Trophoblast cell (in vitro differentiated cells and primary cell): ENCODE results near the gene IL36B.

Experiments used
- DNase-seq, 2 donors: peaks; one replicate each; pipeline ENCODE4 v3.0.0-alpha.2; 2016
- H2AFZ ChIP-seq: 2 replicates; pipeline ENCODE4 v1.6.1; 2013; ENCODE audit warnings: low read length, moderate library complexity, mild to moderate bottlenecking; ENCODE audit not compliant: insufficient read depth, poor library complexity
- H2AK5ac ChIP-seq: 2 replicates; pipeline ENCODE4 v1.6.1; 2013; ENCODE audit warnings: mild to moderate bottlenecking, low read length
- H2BK120ac ChIP-seq: 2 replicates; pipeline ENCODE4 v1.6.1; 2013; ENCODE audit warnings: low read length, mild to moderate bottlenecking, moderate library complexity; ENCODE audit not compliant: insufficient read depth, poor library complexity
- H2BK12ac ChIP-seq: 2 replicates; pipeline ENCODE4 v1.6.1; 2013; ENCODE audit warnings: mild to moderate bottlenecking, low read length, moderate library complexity
- H2BK5ac ChIP-seq: 2 replicates; pipeline ENCODE4 v1.6.1; 2013; ENCODE audit warnings: low read length, low read depth, moderate library complexity, mild to moderate bottlenecking; ENCODE audit not compliant: poor library complexity
- H3K14ac ChIP-seq: 2 replicates; pipeline ENCODE4 v1.6.1; 2013; ENCODE audit warnings: mild to moderate bottlenecking, low read length
- H3K18ac ChIP-seq: 2 replicates; pipeline ENCODE4 v1.6.1; 2013; ENCODE audit warnings: mild to moderate bottlenecking, low read length
- H3K23ac ChIP-seq: 2 replicates; pipeline ENCODE4 v1.6.1; 2013; ENCODE audit warnings: low read length
- H3K27ac ChIP-seq: 2 replicates; pipeline ENCODE4 v1.5.1; 2013; ENCODE audit warnings: low read depth, mild to moderate bottlenecking, inconsistent platforms, low read length, moderate library complexity
- H3K27me3 ChIP-seq: 2 replicates; pipeline ENCODE4 v1.6.1; 2013; ENCODE audit warnings: inconsistent platforms, mild to moderate bottlenecking, low read length, moderate library complexity; ENCODE audit not compliant: insufficient read depth
- H3K36me3 ChIP-seq, 2 experiments: 1 replicate in 1 of 2; 2 replicates in 1 of 2; pipeline ENCODE4 v1.6.1; 2013; ENCODE audit warnings: low read length in 2 of 2, mild to moderate bottlenecking in 2 of 2, moderate library complexity in 1 of 2; ENCODE audit not compliant: insufficient read depth in 2 of 2, control insufficient read depth in 1 of 2
- H3K4ac ChIP-seq: 2 replicates; pipeline ENCODE4 v1.6.1; 2013; ENCODE audit warnings: low read depth, mild to moderate bottlenecking, low read length, moderate library complexity
- H3K4me1 ChIP-seq, 2 experiments: 1 replicate in 1 of 2; 2 replicates in 1 of 2; pipeline ENCODE4 v1.6.1; 2013; ENCODE audit warnings: low read length in 2 of 2, mild to moderate bottlenecking in 2 of 2, moderate library complexity in 1 of 2; ENCODE audit not compliant: insufficient read depth in 2 of 2, control insufficient read depth in 1 of 2
- H3K4me2 ChIP-seq: 2 replicates; pipeline ENCODE4 v1.6.1; 2013; ENCODE audit warnings: inconsistent platforms, mild to moderate bottlenecking, low read length, moderate library complexity
- H3K4me3 ChIP-seq: 2 replicates; pipeline ENCODE4 v1.5.1; 2013; ENCODE audit warnings: mild to moderate bottlenecking, low read depth, low read length, inconsistent platforms
- H3K79me1 ChIP-seq: one replicate; pipeline ENCODE4 v1.6.1; 2013; ENCODE audit warnings: low read length
- H3K79me2 ChIP-seq: 2 replicates; pipeline ENCODE4 v1.6.1; 2013; ENCODE audit warnings: low read length, mild to moderate bottlenecking; ENCODE audit not compliant: control insufficient read depth, insufficient read depth, poor library complexity
- H3K9ac ChIP-seq: 2 replicates; pipeline ENCODE4 v1.6.1; 2013; ENCODE audit warnings: mild to moderate bottlenecking, low read length
- H3K9me3 ChIP-seq: 2 replicates; pipeline ENCODE4 v1.6.1; 2013; ENCODE audit warnings: low read depth, mild to moderate bottlenecking, control low read depth, inconsistent platforms, low read length; ENCODE audit not compliant: insufficient read depth
- H4K12ac ChIP-seq: 2 replicates; pipeline ENCODE4 v1.6.1; 2013; ENCODE audit warnings: low read depth, mild to moderate bottlenecking, low read length, moderate library complexity
- H4K8ac ChIP-seq: 2 replicates; pipeline ENCODE4 v1.6.1; 2013; ENCODE audit warnings: low read depth, mild to moderate bottlenecking, low read length, moderate library complexity
- H4K91ac ChIP-seq: one replicate; pipeline ENCODE4 v1.6.1; 2013; ENCODE audit warnings: low read depth, mild to moderate bottlenecking, low read length, moderate library complexity
- WGBS: extraction: QIAGEN DNeasy Blood & Tissue Kit; methylation state at CpG from one replicate; pipeline ENCODE4 v1.1.7; 2013; ENCODE audit warnings: missing lambda C conversion rate; ENCODE audit not compliant: insufficient read length, insufficient coverage; ENCODE audit errors: extremely low coverage; 5-methylcytosine and 5-hydroxymethylcytosine counted together

The IL36B gene

GRCh38 chr2:113058411-113058994 lies 5.8 kb upstream of the IL36B start:
- H3K14ac ChIP-seq, result peak overlapping the region; percentile 51
- no peak overlapping the region for H4K12ac ChIP-seq
- WGBS, result no CpG with 5 or more reads among the region's 2 CpGs
- peak overlapping the region; percentile 39 for H4K91ac ChIP-seq
- H3K23ac ChIP-seq, result no peak overlapping the region
- DNase-seq, result peak; percentile 38 to 97
- H3K27me3 ChIP-seq, result no peaks in the 10 kb centered on the region
- H3K4me2 ChIP-seq, result no peak overlapping the region
- no peaks in the 10 kb centered on the region for H3K79me2 ChIP-seq
- peaks cover 9 to 10% of the 10 kb centered on the region in 2 experiments for H3K4me1 ChIP-seq
- no peak overlapping the region for H3K4me3 ChIP-seq
- peak overlapping the region; percentile 8 for H3K27ac ChIP-seq
- H3K9ac ChIP-seq, result no peak overlapping the region
- H3K9me3 ChIP-seq, result peaks cover 9% of the 10 kb centered on the region
- no peak overlapping the region for H3K4ac ChIP-seq
- H4K8ac ChIP-seq, result peak overlapping the region; percentile 69
- H3K79me1 ChIP-seq, result peaks cover 8% of the 10 kb centered on the region
- peak overlapping the region; percentile 67 for H2BK12ac ChIP-seq
- no peak overlapping the region for H3K18ac ChIP-seq
- peak overlapping the region; percentile 64 for H2BK5ac ChIP-seq
- no peak overlapping the region for H2AFZ ChIP-seq
- H3K36me3 ChIP-seq, result no peaks in the 10 kb centered on the region
- no peak overlapping the region for H2AK5ac ChIP-seq
- H2BK120ac ChIP-seq, result peak overlapping the region; percentile 16

DNA sequence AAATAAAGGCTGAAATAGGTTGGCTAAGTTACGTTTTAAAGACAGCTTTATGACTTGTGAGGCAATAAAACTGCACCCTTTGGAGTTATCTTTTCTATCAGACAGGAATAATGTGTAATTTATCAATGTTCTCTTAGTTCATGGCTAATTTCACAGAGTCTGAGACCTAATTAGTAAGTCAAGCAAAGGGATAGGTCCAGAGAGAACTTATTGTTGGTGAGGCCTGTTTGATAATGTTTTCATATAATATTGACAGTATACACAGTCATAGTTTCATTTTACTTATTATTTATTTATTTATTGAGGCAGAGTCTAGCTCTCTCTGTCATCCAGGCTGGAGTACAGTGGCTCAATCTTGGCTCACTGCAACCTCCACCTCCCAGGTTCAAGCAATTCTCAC lies 4.5 kb upstream of the IL36B start:
- H4K91ac ChIP-seq, result no peak overlapping the region
- H2BK12ac ChIP-seq, result no peak overlapping the region

DNA sequence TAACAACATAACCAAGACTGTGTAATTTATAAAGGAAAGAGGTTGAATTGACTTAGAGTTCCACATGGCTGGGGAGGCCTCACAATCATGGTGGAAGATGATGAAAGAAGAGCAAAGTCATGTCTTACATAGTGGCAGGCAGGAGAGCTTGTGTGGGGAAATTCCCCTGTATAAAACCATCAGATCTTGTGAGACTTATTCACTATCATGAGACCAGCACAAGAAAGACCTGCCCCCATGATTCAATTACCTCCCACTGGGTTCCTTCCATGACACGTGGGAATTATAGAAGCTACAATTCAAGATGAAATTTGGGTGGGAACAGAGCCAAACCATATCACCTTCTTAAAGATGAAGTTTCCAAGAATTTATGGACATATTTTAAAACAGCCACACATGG lies 3.9 kb upstream of the IL36B start:
- H3K27me3 ChIP-seq, result no peaks in the 10 kb centered on the region
- H3K27ac ChIP-seq, result no peak overlapping the region
- no peak overlapping the region for H3K23ac ChIP-seq
- H3K79me1 ChIP-seq, result peaks cover 8% of the 10 kb centered on the region
- H2AFZ ChIP-seq, result no peak overlapping the region
- H3K4me2 ChIP-seq, result no peak overlapping the region
- H3K4me3 ChIP-seq, result no peak overlapping the region
- no peak for DNase-seq
- H2AK5ac ChIP-seq, result no peak overlapping the region
- H2BK5ac ChIP-seq, result no peak overlapping the region
- no CpG with 5 or more reads among the region's 1 CpG for WGBS
- H3K18ac ChIP-seq, result no peak overlapping the region
- no peak overlapping the region for H4K12ac ChIP-seq
- no peak overlapping the region for H4K91ac ChIP-seq
- no peak overlapping the region for H3K9ac ChIP-seq
- no peaks in the 10 kb centered on the region for H3K79me2 ChIP-seq
- H2BK120ac ChIP-seq, result no peak overlapping the region
- peaks cover 9 to 10% of the 10 kb centered on the region in 2 experiments for H3K4me1 ChIP-seq
- H2BK12ac ChIP-seq, result no peak overlapping the region
- no peak overlapping the region for H3K4ac ChIP-seq
- H4K8ac ChIP-seq, result no peak overlapping the region
- H3K36me3 ChIP-seq, result no peaks in the 10 kb centered on the region
- no peak overlapping the region for H3K14ac ChIP-seq
- H3K9me3 ChIP-seq, result peaks cover 13% of the 10 kb centered on the region

More for the DNA sequence above, 4.5 kb upstream of the IL36B start:
- Histone ChIP-seq H3K27me3 (no peaks in the 10 kb centered on the region), H3K23ac (no peak overlapping the region), H3K9me3 (peaks cover 12% of the 10 kb centered on the region), H3K14ac (no peak overlapping the region), H2AFZ (no peak overlapping the region), H3K36me3 (no peaks in the 10 kb centered on the region), H3K18ac (no peak overlapping the region), H2BK120ac (no peak overlapping the region), H4K8ac (no peak overlapping the region), H3K79me1 (peaks cover 8% of the 10 kb centered on the region), H3K27ac (no peak overlapping the region), H3K9ac (no peak overlapping the region), H3K4me2 (no peak overlapping the region), H3K4me1 (peaks cover 9 to 10% of the 10 kb centered on the region in 2 experiments), H4K12ac (no peak overlapping the region), H3K4me3 (no peak overlapping the region), H3K4ac (no peak overlapping the region), H2BK5ac (no peak overlapping the region), H2AK5ac (no peak overlapping the region), H3K79me2 (no peaks in the 10 kb centered on the region)
- no peak for DNase-seq
- WGBS, result no CpG with 5 or more reads among the region's 1 CpG

DNA sequence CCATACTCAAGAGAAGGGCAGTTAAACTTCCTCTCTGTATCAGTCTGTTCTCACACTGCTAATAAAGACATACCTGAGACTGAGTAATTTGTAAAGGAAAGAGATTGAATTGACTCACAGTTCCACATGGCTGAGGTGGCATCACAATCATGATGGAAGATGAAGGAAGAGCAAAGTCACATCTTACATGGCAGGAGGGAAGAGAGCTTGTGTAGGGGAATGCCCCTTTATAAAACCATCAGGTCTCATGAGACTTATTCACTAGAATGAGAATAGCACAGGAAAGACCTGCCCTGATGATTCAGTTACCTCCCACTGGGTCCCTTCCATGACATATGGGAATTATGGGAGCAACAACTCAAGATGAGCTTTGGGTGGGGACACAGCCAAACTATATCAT lies 1.4 kb upstream of the IL36B start:
- Histone ChIP-seq H3K9ac (no peak overlapping the region), H2BK120ac (no peak overlapping the region), H4K91ac (no peak overlapping the region), H3K4me3 (no peak overlapping the region), H3K79me2 (no peaks in the 10 kb centered on the region), H4K12ac (no peak overlapping the region), H2BK5ac (no peak overlapping the region), H3K4ac (no peak overlapping the region), H2AFZ (no peak overlapping the region), H4K8ac (no peak overlapping the region), H3K9me3 (peaks cover 22% of the 10 kb centered on the region), H3K4me2 (no peak overlapping the region), H3K14ac (no peak overlapping the region), H2BK12ac (no peak overlapping the region), H3K36me3 (no peaks in the 10 kb centered on the region), H3K4me1 (peaks cover 4 to 6% of the 10 kb centered on the region in 2 experiments), H3K18ac (no peak overlapping the region), H3K27ac (no peak overlapping the region), H3K79me1 (peaks cover 6% of the 10 kb centered on the region), H2AK5ac (no peak overlapping the region), H3K23ac (no peak overlapping the region), H3K27me3 (no peaks in the 10 kb centered on the region)
- DNase-seq, result no peak
